Stimulated activated CD4-positive, alpha-beta T cell treated with anti-CD3 and anti-CD28 coated beads, Interleukin-2, amount 100 ng/mL, for 24 hours (primary cell): ENCODE data around the gene STAT4.
"Not testable (repeated sequence)": the region's sequence is repeated elsewhere in the genome, so short reads cannot be mapped to it uniquely, and the experiment has no call there.

Experiments
- DNase-seq, 2 donors: peaks; one replicate each; pipeline ENCODE4 v3.0.0-alpha.2; 2020

STAT4 gene

DNA sequence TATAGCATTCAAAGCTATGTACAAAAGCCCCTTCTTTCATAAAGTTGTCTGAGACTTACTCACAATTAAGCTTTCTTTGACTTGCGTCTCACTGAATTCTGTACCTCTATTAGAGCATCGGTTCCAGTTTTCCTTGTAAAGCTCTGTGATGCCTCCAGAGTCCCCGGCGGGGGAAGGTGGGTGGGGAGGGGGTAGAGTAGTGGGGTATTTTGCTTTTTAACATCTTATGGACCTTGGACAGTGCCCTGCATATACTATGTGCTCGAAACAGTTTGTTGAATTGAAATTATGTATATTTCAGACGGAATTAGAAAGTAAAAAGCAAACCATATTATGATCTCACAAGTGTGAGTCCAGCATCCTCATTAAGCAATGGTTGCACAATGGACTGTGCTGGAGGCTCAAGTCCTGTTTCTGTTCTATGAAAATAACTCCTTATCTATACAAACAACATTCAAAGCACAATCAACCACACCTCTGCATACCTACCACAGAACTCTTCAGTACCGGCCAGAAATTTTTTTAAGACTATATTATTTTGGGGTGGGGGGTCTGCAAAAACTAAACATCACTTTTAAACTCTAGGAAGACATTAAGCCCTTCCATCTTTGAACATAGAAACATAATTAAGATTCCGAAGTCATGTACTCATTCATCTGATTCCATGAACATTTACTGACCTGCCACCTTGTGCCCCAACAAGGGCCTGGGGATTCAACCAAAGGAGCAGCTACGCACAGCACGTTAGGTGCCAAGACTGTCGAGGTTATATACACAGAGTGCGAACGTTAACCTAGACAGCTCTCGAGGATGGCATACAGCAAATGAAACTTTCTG is 137.7 kb downstream of the STAT4 start:
- no peak for DNase-seq

- no peak for DNase-seq
Observed at GRCh38 chr2:191012346-191012745, 138.4 kb downstream of the STAT4 start.

GRCh38 chr2:191010887-191011885 is 139.6 kb downstream of the STAT4 start:
- DNase-seq, result no peak

- DNase-seq, result no peak
Observed at GRCh38 chr2:191009541-191010374, 141.0 kb downstream of the STAT4 start.

- DNase-seq, result no peak
Observed at GRCh38 chr2:191008286-191008685, 142.5 kb downstream of the STAT4 start.

DNA sequence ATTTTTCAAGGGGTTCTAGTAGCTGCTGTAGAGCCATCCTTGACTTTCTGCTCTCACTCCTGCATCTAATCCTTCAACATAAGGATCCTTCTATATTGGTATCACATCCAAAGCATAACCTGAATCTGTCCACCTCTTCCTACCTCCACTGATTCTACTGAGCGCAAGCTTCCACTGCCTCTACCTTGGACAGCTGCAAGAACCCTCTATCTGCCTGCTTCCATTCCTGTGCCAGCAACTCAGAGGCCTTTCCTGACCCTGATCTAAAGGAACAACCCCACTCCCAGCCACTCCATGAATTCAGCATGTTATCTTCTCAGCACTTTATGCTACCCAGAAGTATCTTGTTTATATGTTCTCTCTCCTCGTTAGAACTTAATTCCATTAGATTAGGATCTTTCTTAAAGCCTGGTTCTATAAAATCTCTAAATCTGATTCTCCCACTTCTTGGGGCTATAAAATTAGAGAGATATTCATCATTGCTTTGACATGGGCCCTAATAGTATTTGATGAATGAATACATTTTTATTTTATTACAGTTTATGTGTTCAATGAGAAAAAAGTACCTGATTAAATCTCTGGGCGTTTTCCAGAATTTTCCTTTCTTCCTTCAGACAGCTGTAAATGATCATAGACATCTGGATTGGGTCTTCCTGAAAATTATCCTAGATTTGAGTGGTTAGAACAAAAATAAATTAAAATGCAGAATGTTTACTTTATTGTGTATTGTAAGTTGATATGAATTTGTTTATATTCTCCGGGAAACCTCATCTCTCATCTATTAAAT is 143.6 kb downstream of the STAT4 start:
- no peak for DNase-seq

GRCh38 chr2:191006297-191006696 is 144.5 kb downstream of the STAT4 start:
- no peak for DNase-seq

DNA sequence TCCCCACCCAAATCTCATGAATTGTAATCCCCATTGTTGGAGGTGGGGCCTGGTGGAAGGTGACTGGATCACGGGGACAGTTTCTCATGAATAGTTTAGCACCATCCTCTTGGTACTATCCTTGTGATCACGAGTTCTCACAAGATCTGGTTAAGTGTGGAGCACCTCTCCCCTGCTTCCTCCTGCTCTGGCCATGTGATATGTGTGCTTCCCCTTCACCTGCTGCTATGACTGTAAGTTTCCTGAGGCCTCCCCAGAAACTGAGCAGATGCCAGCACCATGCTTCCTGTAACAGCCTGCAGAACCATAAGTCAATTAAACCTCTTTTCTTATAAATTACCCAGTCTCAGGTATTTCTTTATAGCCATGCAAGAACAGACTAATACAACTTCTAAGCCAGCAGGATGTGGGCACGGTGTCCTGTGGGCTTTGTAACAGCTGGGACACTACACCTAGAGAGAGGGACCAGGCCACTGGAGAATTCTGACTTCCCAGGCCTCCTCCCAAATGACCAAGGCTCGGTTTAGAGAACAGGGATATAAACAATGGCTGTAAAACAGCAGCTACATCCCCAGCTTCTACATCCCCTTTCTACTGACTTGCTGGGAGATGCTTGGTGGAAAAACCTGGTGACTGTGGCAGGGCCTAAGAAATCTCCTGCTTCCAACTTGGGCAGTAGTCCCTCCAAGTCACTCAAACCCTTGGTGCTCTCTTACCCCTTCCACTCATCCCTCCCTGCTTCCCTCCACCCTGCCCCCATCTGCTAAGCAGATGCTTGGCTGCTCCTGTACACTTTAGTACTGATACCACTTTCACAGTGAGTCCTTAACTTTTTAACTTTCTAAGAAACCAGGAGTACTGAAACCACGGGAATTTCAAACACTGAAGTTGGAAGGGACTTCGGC is 147.1 kb downstream of the STAT4 start:
- no peak for DNase-seq

DNA sequence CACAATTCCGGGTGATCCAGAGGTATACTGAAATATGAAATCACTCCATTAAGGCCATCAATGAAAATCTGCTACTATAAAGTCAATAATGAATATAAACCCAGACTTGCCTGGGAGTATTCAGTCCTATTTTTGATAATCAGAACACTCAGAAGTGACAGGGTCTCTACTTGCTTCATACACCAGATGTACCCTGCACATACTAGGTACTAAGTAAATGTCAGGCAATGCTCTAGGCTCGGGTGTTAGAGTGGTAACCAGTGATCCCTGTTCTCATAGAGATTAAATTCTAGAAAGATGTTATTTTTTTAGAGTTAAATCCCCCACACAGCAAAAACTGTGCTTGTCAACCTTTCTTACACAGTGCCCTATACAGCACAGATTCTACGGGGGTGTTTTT is 149.2 kb downstream of the STAT4 start:
- no peak for DNase-seq

GRCh38 chr2:191001032-191001431 is 149.8 kb downstream of the STAT4 start:
- DNase-seq, result no peak

GRCh38 chr2:190999949-191000665 is 150.7 kb downstream of the STAT4 start:
- no peak for DNase-seq

GRCh38 chr2:190999058-190999457 is 151.7 kb downstream of the STAT4 start:
- DNase-seq, result no peak

GRCh38 chr2:190997526-190998113 is 153.2 kb downstream of the STAT4 start:
- DNase-seq, result no peak

- no peak for DNase-seq
Observed at GRCh38 chr2:190996947-190997346, 153.8 kb downstream of the STAT4 start.

GRCh38 chr2:190996338-190996946 is 154.4 kb downstream of the STAT4 start:
- no peak for DNase-seq

DNA sequence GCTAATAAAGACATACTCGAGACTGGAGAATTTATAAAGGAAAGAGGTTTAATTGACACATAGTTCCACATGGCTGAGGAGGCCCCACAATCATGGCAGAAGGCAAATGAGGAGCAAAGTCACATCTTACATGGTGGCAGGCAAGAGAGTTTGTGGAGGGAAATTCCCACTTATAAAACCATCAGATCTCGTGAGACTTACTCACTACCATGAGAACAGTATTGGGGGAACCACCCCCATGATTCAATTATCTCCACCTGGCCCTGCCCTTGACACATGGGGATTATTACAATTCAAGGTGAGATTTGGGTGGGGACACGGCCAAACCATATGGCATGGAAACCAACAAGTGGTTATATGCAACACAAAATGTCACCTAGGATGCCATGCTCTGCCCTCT is 155.5 kb downstream of the STAT4 start:
- DNase-seq, result not testable (repeated sequence)

GRCh38 chr2:190994148-190994547 is 156.6 kb downstream of the STAT4 start:
- DNase-seq, result no peak

GRCh38 chr2:190993292-190993643 is 157.5 kb downstream of the STAT4 start:
- no peak for DNase-seq

DNA sequence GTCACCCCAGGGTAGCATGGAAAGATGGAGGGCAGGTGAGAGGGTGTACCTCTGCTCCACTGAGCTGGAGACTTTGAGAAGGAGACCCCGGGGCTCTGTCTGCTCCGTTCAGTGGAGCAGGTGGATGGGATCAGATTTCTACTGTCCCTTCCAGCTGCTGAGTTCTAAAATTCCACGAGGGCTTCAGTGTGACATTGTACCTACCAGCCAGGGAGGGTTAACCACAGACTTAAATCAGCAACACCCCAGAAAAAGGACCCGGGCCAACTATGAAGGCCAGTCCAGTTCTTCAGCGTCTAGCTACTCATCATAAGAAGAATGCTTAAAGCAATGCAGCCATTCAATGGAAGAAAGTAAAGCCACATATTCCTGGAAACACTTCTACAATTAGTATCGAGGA is 160.7 kb downstream of the STAT4 start:
- no peak for DNase-seq
